ENCODE results near the gene ZNF654.
"Not testable (repeated sequence)": the region's sequence is repeated elsewhere in the genome, so short reads cannot be mapped to it uniquely, and the experiment has no call there.

Gene ZNF654

DNA sequence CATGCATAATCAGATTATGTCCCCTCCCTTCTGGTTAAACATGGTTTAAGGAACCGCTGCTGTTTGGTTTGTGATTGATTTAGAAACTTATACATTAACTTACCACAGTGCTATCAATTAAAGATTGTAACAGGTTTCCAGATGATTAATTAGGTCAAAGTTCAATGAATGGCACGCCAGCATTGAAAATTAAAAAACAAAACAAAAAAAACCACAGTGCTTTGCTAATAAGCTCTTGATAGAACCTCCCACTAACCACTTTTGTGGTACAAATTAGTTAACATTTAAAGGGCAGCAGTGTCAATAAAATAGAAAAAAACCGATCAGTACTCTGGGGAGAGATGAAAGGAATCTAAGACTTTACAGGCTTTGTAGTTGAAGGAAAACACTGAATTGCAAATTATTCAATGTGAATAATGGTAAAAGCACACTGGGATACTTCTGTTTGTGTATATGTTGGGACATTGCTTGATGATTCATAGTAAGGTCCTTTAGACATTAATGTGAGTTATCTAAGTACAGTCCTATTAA lies 83.1 kb downstream of the ZNF654 start:
- no peak for DNase-seq

- DNase-seq, result no peak
These were observed 88.2 kb downstream of the ZNF654 start for GRCh38 chr3:88147261-88147660.

- no peak for DNase-seq
These were observed 89.6 kb downstream of the ZNF654 start for GRCh38 chr3:88148651-88149050.

- DNase-seq, result peak; percentile 4
These were observed 90.0 kb downstream of the ZNF654 start for GRCh38 chr3:88149101-88149508.

DNA sequence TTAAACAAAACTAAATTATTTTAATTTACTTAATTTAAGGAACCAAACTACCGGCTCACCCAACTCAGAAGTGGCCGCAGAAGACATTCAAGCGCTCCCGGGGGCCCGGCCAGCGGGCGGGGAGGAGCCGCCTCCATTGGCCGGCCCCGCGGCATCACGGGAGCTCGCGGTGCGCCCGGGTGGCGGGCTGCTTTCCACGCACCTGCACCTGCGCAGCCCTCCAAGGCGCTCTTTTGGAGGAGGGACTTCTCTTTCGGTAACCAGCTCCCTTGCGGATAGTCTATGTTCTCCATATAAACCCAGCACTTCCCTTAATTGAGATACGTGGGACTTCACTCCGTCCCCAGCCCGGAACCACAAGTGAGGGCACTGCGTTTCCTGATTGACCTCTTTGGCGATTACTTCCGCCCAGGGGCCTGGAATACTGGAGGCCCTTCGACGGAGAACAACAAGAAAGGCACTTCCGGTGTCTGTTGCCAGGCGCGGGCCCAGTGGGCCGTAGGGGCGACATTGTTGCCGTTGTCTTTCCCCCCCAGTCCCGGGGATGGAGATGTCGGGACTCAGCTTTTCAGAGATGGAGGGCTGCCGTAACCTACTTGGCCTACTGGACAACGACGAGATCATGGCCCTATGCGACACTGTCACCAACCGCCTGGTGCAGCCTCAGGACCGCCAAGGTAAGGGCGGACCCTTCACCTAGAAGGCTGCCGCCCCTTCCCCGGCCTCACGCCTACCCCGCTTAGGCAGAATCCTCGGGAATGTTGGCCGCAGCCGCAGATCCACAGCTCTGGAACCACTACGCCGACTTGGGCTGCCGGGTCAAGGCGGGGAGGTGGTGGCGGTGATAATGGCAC lies 90.7 kb downstream of the ZNF654 start, which contains the start of gene C3orf38:
Gene C3orf38 (plus strand): TSS at position 451 of the 854 bp plus-strand sequence. CDS start 94 bp downstream, at position 545.
- DNase-seq, result peak; percentile 77

GRCh38 chr3:88150371-88150770 lies 91.3 kb downstream of the ZNF654 start:
- no peak for DNase-seq

DNA sequence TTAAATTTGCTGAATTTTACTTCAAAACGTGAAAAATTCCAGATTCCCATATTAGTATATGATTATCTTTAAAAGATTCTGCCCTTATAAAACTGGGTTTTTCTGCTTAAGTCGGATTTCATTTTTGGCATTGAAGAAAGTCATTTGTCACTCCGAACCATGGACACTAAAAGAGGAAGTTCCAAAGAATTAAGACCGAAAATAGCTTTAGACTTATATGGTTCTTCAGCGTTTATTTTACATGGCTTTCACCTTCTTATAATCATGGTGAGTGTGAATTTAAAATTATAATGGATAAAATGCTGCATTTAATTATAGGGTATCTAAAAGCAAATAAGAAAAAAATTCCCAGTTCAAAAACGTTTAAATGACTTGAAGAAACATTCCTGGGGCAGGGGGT lies 91.8 kb downstream of the ZNF654 start:
- DNase-seq, result no peak

DNA sequence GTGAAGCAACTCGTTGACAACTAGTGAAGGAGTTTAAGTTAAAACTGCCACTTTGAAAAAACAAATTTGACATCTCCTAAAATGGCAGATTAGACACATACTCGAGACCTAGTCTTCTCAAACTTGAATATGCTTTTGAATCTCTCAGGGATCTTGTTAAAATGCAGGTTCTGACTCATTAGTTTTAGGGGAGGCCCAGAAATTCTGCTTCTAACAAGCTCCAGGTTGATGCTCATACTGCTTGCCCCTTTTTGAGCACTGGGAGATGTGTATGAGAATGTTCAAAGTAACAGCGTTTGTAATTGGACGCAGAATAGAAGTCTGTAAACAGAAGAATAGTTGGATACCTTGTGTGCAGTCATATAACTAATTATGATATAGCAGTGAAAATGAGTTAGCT lies 92.3 kb downstream of the ZNF654 start:
- no peak for DNase-seq

GRCh38 chr3:88152841-88153240 lies 93.8 kb downstream of the ZNF654 start:
- no peak for DNase-seq

GRCh38 chr3:88166419-88166971 lies 107.4 kb downstream of the ZNF654 start:
- no peak for DNase-seq

DNA sequence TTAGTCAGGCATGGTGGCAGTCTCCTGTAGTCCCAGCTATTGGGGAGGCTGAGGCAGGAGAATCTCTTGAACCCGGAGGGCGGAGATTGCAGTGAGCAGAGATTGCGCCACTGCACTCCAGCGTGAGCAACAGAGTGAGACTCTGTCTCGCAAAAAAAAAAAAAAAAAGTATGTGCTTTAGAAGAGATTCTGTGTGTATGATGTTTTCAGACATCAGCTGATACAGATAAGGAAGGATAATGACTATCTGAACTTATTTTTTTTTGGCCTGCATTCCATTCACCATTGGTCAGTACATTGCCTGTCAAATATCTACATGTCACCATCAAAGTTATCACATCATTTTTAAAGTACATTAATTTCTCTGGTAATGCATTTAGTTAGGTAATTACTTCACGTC lies 108.1 kb downstream of the ZNF654 start:
- DNase-seq, result no peak

DNA sequence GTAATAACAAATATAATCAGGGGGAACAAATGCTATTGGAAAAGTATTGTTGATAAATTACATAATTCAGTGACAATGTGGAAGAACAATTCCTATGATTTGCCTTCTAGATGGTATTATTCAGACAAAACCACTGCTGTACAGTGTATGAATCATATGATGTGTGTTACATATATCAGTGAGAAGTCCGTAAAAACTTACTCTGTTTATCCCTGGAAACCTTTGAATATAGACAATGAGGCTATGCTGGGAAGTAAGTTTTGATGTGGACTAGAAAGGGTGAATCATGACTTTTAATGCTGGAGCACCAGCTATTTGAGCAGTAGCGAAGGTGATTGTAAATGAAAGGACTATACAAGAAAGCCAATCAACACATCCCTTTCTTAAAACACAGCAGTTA lies 108.6 kb downstream of the ZNF654 start:
- no peak for DNase-seq

DNA sequence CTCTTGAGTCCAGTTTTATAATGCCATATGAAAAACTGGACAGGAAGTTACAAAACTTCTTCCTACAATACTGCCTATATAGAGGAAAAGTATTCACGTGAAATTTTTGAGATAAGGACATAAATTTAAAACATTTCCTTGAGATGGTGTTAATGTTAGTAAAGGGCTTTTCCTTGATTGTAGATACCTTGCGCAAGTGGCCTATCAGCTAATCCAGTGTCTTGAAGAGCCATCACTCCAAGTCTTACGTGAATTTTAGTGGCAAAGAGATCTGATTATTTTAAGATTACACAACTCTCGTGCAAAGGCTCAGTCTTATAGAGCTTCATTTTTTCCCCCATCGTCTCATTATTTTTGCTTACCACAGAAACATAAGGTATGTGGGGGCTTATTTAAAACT lies 109.1 kb downstream of the ZNF654 start:
- DNase-seq, result no peak

DNA sequence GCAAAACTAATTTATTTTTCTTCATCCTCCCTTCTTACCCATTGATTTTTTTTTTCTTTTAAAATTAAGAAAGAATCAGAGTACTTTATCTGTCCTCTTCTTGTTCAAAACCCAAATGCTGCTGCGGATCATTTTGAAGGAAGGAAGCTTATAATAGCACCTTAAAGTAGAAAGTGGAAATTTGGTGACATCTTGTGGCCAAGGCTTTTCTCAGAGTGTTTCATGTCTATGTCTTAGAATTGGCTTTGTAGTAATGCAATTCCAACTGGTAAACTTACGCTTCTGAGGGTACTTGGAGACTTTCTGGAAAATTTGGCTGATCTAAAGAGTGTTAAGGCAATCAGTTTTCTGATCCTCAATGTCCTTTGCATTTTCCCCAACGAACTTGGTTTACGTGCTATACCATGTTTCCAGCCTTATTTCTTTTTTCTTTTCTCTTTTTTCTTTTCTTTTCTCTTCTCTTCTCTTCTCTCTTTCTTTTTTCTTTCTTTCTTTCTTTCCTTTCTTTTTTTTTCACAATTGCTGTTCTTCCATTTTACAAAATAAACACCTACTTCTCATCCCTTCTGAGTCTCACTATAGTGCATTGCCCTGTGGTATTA lies 121.4 kb downstream of the ZNF654 start:
- peak; percentile 1 for DNase-seq

DNA sequence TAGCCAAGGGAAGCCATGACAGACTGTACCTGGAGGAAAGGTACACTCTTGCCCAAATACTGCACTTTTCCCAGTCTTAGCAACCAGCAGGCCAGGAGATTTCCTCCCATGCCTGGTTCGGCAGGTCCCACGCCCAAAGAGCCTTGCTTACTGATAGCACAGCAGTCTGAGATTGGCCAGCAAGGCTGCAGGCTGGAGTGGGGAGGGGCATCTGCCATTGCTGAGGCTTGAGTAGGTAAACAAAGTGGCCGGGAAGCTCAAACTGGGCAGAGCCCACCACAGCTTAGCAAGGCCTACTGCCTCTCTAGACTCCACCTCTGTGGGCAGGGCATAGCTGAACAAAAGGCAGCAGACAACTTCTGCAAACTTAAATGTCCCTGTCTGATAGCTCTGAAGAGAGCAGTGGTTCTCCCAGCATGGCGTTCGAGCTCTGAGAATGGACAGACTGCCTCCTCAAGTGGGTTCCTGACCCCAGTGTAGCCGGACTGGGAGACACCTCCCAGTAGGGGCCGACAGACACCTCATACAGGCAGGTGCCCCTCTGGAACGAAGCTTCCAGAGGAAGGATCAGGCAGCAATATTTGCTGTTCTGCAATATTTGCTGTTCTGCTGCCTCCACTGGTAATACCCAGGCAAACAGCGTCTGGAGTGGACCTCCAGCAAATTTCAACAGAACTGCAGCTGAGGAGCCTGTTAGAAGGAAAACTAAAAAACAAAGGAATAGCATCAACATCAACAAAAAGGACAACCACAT lies 123.3 kb downstream of the ZNF654 start:
- DNase-seq, result not testable (repeated sequence)

DNA sequence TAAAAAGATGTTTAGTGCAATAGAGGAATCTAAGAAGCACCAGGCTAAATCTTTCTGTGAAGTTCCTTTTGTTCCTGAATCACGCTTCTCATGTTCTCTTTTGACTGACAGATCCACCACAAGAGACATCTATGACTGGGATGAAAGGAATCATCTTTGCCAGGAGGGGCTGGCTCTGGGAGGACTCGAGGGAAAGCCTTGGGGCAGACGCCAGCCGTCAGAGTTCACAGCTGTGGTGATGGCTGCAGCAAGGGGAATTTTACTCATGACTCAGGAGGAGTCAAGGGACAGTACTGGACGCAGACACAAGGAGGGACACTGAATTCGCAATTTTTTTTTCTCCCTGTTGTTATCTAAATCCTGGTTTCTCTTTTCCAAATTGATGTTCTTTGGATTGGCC lies 129.4 kb downstream of the ZNF654 start:
- no peak for DNase-seq

- DNase-seq, result no peak
These were observed 130.3 kb downstream of the ZNF654 start for GRCh38 chr3:88189361-88189810.

DNA sequence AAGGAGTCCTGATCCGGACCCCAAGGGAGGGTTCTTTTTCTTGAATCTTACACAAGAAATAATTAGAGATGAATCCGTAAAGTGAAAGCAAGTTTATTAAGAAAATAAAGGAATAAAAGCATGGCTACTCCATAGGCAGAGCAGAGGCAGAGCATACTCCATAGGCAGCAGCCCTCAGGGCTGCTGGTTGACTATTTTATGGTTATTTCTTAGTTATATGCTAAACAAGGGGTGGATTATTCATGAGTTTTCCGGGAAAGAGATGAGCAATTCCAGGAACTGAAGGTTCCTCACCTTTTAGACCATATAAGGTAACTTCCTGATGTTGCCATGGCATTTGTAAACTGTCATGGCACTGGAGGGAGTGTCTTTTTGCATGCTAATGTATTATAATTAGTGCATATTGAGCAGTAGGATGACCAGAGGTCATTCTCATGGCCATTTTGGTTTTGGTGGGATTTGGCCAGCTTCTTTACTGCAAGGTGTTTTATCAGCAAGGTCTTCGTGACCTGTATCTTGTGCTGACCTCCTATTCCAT lies 132.9 kb downstream of the ZNF654 start:
- DNase-seq, result no peak

DNA sequence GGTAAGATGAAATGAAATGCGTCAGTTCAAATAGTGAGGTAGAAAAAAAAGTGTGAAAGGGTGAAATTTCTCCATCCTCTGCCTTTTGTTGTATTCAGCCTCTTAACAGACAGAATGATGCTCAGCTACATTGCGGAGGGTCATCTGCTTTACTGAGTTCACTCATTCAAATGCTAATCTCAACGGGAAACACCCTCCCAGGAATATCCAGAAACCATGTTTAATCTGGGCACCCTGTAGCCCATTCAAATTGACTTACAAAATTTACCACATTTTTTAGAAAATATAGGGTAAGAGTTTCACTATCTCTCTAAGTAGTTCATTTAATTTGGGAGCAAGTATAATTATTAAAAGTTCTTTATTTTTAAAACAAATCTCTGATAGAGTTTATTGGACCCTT lies 133.6 kb downstream of the ZNF654 start:
- DNase-seq, result no peak

All from DMS79 (cell line).